ENCODE measurements around the gene SYNM.

- TF ChIP-seq CTCF (IDR thresholded peaks at IDR 0.05 in 2 of 3, conservative IDR thresholded peaks at IDR 0.05 in 1 of 3; ENCODE audit: borderline replicate concordance in 1 of 3, insufficient read depth in 1 of 3, low read depth in 2 of 3, low read length in 2 of 3) (no peak), POLR2A (IDR thresholded peaks at IDR 0.05; ENCODE audit: borderline replicate concordance, extremely low read depth, insufficient read depth, insufficient read length) (no peak), SP1 (IDR thresholded peaks at IDR 0.05; ENCODE audit: low read depth) (no peak)
Observed at GRCh38 chr15:99096173-99096893, 8.5 kb upstream of the SYNM start.

All from HCT116 (cell line).